ENCODE results near the gene ST6GALNAC5.

The ST6GALNAC5 gene

DNA sequence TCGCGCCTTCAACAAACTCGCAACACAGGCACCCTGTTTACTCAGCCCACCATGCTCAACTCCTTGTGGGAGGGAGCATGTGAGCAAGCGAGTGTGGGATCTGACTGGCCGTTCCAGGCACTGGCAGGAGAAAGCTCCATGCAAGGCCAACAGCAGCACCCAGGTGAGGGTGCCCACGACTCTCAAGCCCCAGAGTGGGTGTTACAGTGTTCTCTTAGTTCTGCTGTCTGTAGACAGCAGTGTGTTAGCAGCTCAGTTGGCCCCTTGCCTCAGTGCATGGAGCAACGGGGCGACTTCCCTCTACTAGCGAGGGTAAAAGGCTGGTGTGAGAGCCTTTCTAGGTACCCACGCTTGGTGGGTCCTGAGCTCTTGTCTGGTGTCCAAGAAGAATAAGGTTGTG lies 237.4 kb downstream of the ST6GALNAC5 start:
- no peak for DNase-seq
- Mint-ChIP-seq H3K9me3 (peaks cover 8% of the 10 kb centered on the region), H3K27ac (peak overlapping the region; percentile 33), H3K27me3 (ENCODE audit: low read depth, poor library complexity) (no peaks in the 10 kb centered on the region), H3K36me3 (ENCODE audit: low read depth) (peaks cover 6% of the 10 kb centered on the region), H3K4me1 (no peaks in the 10 kb centered on the region), H3K4me3 (no peak overlapping the region)
- TF ChIP-seq, protein P1, sequence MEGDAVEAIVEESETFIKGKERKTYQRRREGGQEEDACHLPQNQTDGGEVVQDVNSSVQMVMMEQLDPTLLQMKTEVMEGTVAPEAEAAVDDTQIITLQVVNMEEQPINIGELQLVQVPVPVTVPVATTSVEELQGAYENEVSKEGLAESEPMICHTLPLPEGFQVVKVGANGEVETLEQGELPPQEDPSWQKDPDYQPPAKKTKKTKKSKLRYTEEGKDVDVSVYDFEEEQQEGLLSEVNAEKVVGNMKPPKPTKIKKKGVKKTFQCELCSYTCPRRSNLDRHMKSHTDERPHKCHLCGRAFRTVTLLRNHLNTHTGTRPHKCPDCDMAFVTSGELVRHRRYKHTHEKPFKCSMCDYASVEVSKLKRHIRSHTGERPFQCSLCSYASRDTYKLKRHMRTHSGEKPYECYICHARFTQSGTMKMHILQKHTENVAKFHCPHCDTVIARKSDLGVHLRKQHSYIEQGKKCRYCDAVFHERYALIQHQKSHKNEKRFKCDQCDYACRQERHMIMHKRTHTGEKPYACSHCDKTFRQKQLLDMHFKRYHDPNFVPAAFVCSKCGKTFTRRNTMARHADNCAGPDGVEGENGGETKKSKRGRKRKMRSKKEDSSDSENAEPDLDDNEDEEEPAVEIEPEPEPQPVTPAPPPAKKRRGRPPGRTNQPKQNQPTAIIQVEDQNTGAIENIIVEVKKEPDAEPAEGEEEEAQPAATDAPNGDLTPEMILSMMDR (IDR thresholded peaks at IDR 0.05), result no peak
